Hepatocyte (in vitro differentiated cells): ENCODE measurements around the gene LILRA6.

ENCODE experiments used
- CTCF ChIP-seq: fragments of 200-600 bp; sonication (generic); IDR thresholded peaks from 2 replicates; pipeline ENCODE4 v1.5.1; 2016; ENCODE audit warnings: antibody characterized with exemption, mild to moderate bottlenecking; ENCODE audit not compliant: poor library complexity
- EZH2 ChIP-seq: fragments of 200-600 bp; sonication (generic); IDR thresholded peaks from 2 replicates; pipeline ENCODE4 v1.6.1; 2016; ENCODE audit warnings: antibody characterized with exemption, mild to moderate bottlenecking, borderline replicate concordance
- EZH2phosphoT487 ChIP-seq: fragments of 200-600 bp; sonication (generic); IDR thresholded peaks from one replicate; pipeline ENCODE4 v1.6.1; 2018; ENCODE audit warnings: antibody characterized with exemption, mild to moderate bottlenecking, low read depth, moderate library complexity; ENCODE audit not compliant: unreplicated experiment, severe bottlenecking

DNA sequence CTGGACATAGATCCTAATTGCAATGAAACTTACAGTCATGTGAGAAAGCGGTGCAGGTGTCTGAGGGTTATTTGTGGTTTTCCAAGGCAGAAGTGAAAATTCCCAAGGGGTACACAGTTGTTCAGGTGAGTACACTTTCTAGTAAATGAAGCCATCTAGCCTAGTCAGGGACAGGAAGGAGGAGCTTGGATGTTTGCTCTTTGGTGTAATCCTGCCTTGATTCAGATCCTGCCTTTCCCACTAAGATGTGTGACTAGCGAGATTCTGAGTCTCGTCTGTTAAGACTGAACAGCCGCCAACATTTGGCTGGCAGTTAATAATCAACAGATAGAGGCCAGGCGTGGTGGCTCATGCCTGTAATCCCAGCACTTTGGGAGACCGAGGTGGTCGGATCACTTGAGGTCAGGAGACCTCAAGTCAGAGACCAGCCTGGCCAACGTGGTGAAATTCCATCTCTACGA lies 39.4 kb downstream of the LILRA6 start:
- no peak for TF ChIP-seq CTCF
- no peak for TF ChIP-seq EZH2phosphoT487
- TF ChIP-seq EZH2: no peak
